GM23338 (cell line): ENCODE measurements around the gene FAM229B.

Experiments used
- CTCF ChIP-seq, 2 experiments: fragments of 200-600 bp in 1 of 2; sonication (generic) in 1 of 2; conservative IDR thresholded peaks; 2 replicates each; pipeline versions ENCODE4 v1.5.1 to v1.6.1; 2016 to 2017; ENCODE audit warnings: antibody characterized with exemption in 2 of 2, low read depth in 2 of 2, mild to moderate bottlenecking in 2 of 2, moderate library complexity in 1 of 2
- ZNF114 ChIP-seq: fragments of 250-450 bp; sonication (Bioruptor Pico); IDR thresholded peaks from 2 replicates; pipeline ENCODE4 v1.5.0; 2020; ENCODE audit warnings: mild to moderate bottlenecking, moderate library complexity

- TF ChIP-seq CTCF (conservative IDR thresholded peaks at IDR 0.05; ENCODE audit: low read depth in 2 of 2) (no peak), ZNF114 (no peak)
Observed at GRCh38 chr6:112050429-112050828, 37.0 kb upstream of the FAM229B start.
